ENCODE data around the gene ETFB.

The ETFB gene

GRCh38 chr19:51370230-51370629, 4.0 kb upstream of the ETFB start:
- no peaks in the 10 kb centered on the region for H4K20me1 ChIP-seq (ENCODE audit: control insufficient read depth, insufficient read depth, low read depth, low read length)
- peaks cover 24% of the 10 kb centered on the region for H3K79me2 ChIP-seq (ENCODE audit: control insufficient read depth, low read length)
- no peaks in the 10 kb centered on the region for H3K9me2 ChIP-seq (replicated peaks; ENCODE audit: control insufficient read depth, low read length)
- no peaks in the 10 kb centered on the region for H3K27me3 ChIP-seq (ENCODE audit: control insufficient read depth, low read length)
- TF ChIP-seq EZH2phosphoT487 (IDR thresholded peaks at IDR 0.05; ENCODE audit: borderline replicate concordance, low read length) (no peak), CTCF (IDR thresholded peaks at IDR 0.05; ENCODE audit: low read depth, low read length, poor library complexity, severe bottlenecking) (no peak)
- H3K4me3 ChIP-seq (ENCODE audit: low read length): no peak overlapping the region
- H3K4me2 ChIP-seq (ENCODE audit: low read length): no peak overlapping the region
- H3F3A ChIP-seq (ENCODE audit: control insufficient read depth, insufficient read depth): no peaks in the 10 kb centered on the region
- H3K9me3 ChIP-seq (ENCODE audit: control insufficient read depth, insufficient read depth, low read length): no peaks in the 10 kb centered on the region
- H3K36me3 ChIP-seq (ENCODE audit: control insufficient read depth, low read length): peaks cover 10% of the 10 kb centered on the region; the same call in 1 of the 2 replicates
- H3K4me1 ChIP-seq (ENCODE audit: control insufficient read depth, low read length): peaks cover 30% of the 10 kb centered on the region
- no peak overlapping the region for H3K27ac ChIP-seq (ENCODE audit: low read depth, low read length)

GRCh38 chr19:51368366-51369282, 2.4 kb upstream of the ETFB start, which contains the start of gene CLDND2:
Gene CLDND2, minus strand, starts transcription at chr19:51369003. Its CDS starts 426 bp downstream, at chr19:51368577.
- peak within 1 kb of the TSS; percentile 92 for H3K4me2 ChIP-seq (ENCODE audit: low read length)
- no peak for TF ChIP-seq EZH2phosphoT487 (IDR thresholded peaks at IDR 0.05; ENCODE audit: borderline replicate concordance, low read length)
- no peaks in the 10 kb centered on the region for H3K27me3 ChIP-seq (ENCODE audit: control insufficient read depth, low read length)
- H3K4me1 ChIP-seq (ENCODE audit: control insufficient read depth, low read length): peaks cover 31% of the 10 kb centered on the region
- H3K27ac ChIP-seq (ENCODE audit: low read depth, low read length): peak within 1 kb of the TSS; percentile 41
- peaks cover 36% of the 10 kb centered on the region for H3K79me2 ChIP-seq (ENCODE audit: control insufficient read depth, low read length)
- H3K9me2 ChIP-seq (replicated peaks; ENCODE audit: control insufficient read depth, low read length): no peaks in the 10 kb centered on the region
- H4K20me1 ChIP-seq (ENCODE audit: control insufficient read depth, insufficient read depth, low read depth, low read length): no peaks in the 10 kb centered on the region
- H3K9me3 ChIP-seq (ENCODE audit: control insufficient read depth, insufficient read depth, low read length): no peaks in the 10 kb centered on the region
- no peaks in the 10 kb centered on the region for H3F3A ChIP-seq (ENCODE audit: control insufficient read depth, insufficient read depth)
- H3K36me3 ChIP-seq (ENCODE audit: control insufficient read depth, low read length): peaks cover 10% of the 10 kb centered on the region; the same call in 1 of the 2 replicates
- H3K4me3 ChIP-seq (ENCODE audit: low read length): peak within 1 kb of the TSS; percentile 100

- Histone ChIP-seq H3K27ac (ENCODE audit: low read depth, low read length) (peak overlapping the region; percentile 84), H3F3A (ENCODE audit: control insufficient read depth, insufficient read depth) (no peaks in the 10 kb centered on the region), H3K4me2 (ENCODE audit: low read length) (peak overlapping the region; percentile 98), H3K4me1 (ENCODE audit: control insufficient read depth, low read length) (peaks cover 27% of the 10 kb centered on the region), H3K36me3 (ENCODE audit: control insufficient read depth, low read length) (peaks cover 10% of the 10 kb centered on the region; the same call in 1 of the 2 replicates), H3K79me2 (ENCODE audit: control insufficient read depth, low read length) (peaks cover 40% of the 10 kb centered on the region), H3K27me3 (ENCODE audit: control insufficient read depth, low read length) (no peaks in the 10 kb centered on the region), H3K4me3 (ENCODE audit: low read length) (peak overlapping the region; percentile 100), H3K9me3 (ENCODE audit: control insufficient read depth, insufficient read depth, low read length) (no peaks in the 10 kb centered on the region), H3K9me2 (replicated peaks; ENCODE audit: control insufficient read depth, low read length) (no peaks in the 10 kb centered on the region), H4K20me1 (ENCODE audit: control insufficient read depth, insufficient read depth, low read depth, low read length) (no peaks in the 10 kb centered on the region)
- TF ChIP-seq EZH2phosphoT487 (IDR thresholded peaks at IDR 0.05; ENCODE audit: borderline replicate concordance, low read length) (no peak), CTCF (IDR thresholded peaks at IDR 0.05; ENCODE audit: low read depth, low read length, poor library complexity, severe bottlenecking) (no peak)
These were observed 1.6 kb upstream of the ETFB start for GRCh38 chr19:51367565-51368365.
